GM18867 (cell line): Measurements from ENCODE around the gene SESN1.
"Not testable (repeated sequence)": the region's sequence is repeated elsewhere in the genome, so short reads cannot be mapped to it uniquely, and the experiment has no call there.

ENCODE experiments used
- ATAC-seq: cut with Tn5 transposase; IDR thresholded peaks from one replicate; pipeline ENCODE4 v1.9.1; 2021; ENCODE audit warnings: mild to moderate bottlenecking, moderate library complexity; ENCODE audit not compliant: unreplicated experiment

Gene SESN1

DNA sequence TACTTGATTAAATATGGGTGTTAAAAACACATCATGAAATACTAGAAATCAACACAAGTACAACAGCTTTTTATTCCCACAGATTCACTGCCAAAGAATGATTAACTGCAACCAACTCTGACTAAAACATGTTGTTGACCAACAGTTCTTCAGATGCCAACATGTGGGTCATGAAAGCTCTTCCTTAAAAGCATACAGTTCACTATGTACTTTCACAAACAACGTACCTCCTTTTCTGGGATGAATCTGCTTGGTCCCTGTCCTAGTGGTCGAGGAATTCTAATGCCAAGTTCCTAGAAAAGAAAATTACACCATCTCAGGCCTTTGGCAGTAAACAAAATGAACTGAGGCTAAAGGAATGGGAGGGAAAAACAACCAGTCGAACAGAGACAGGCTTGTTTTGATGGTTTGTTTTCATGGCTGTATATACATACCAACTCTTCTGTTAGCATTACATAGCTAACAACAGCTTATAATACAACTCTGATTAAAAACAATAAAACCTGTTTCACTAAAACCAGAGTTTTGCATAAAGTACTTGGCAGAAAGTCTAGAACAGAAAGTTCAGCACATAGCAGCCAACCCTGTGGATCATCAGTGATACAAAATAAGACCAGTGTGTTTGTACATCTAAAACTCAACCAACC lies 92.5 kb downstream of the SESN1 start:
- no peak for ATAC-seq

GRCh38 chr6:109001291-109001894 lies 93.3 kb downstream of the SESN1 start:
- no peak for ATAC-seq

- ATAC-seq: no peak
These were observed 94.4 kb downstream of the SESN1 start for GRCh38 chr6:109000289-109000688.

DNA sequence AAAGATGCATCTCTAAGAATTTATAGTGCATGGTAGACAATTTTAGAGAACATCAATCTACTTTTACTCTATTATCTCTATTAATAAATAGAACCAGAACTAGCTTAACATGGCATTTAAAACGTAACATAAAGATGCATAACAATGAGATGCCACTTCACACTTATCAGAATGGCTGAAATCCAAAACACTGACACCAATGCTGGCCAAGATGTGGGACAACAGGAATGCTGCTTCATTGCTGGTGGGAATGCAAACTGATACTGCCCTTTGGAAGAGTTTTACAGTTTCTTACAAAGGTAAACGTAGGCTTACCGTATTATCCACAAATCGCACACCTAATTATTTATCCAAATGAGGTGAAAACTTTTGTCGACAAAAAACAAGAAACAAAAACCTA lies 95.2 kb downstream of the SESN1 start:
- ATAC-seq: no peak

- ATAC-seq: no peak
These were observed 96.2 kb downstream of the SESN1 start for GRCh38 chr6:108998485-108998884.

GRCh38 chr6:108996208-108996607 lies 98.4 kb downstream of the SESN1 start:
- ATAC-seq: no peak

GRCh38 chr6:108995296-108995695 lies 99.3 kb downstream of the SESN1 start:
- ATAC-seq: no peak

DNA sequence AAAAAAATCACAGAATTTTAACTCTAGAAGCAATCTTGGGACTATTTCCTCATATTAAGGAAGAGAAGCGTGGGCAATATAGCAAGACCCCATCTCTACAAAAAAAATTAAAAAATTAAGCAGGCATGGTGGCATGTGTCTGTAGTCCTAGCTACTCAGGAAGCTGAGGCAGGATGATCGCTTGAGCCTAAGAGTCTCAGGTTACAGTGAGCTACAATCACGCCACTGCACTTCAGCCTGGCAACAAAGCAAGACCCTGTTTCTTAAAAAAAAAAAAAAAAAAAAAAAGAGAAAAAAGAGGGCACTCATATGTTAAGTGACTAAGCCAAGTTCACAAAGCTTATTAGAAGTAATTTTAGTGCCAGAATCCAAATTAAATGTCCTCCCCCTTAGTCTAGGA lies 100.8 kb downstream of the SESN1 start:
- ATAC-seq: no peak

DNA sequence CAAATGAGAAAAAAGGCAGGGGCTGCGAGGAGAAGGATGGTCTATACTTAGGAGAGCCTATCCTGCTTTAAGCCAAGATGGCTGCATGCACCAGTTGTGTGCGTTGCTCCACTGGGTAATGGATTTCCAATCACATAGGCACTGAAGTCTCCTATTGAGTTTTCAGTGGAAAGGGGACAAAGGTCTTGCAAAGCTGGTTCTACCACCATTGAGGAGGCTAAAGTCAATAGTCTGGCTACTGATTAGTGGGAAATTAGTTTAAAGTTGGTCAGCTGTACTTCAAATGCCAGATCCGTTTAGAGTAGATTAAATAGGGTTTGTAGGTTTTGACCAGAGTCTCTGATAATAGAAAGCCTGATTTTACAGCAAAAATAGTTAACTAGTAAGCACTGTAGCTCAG lies 104.9 kb downstream of the SESN1 start:
- ATAC-seq: no peak

GRCh38 chr6:108988765-108989164 lies 105.9 kb downstream of the SESN1 start:
- no peak for ATAC-seq

DNA sequence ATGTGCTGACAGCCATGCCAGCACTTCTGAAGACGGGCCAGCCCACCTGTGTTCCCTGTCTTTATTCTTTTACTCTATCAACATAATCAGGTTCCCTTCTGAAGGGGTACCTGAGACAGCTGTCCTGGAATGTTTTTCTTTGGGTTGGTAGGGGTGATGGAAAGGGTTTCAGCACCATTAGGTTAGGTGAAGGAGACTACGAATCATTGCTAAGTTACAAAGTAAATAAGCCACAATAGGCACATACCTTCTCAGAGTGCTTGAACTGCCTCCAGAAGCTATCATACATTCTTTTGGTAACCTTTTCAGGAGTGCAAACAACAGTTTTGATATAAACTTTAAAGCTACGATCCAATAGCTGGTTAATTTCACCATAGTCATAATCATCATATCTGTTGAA lies 106.3 kb downstream of the SESN1 start:
- ATAC-seq: no peak

DNA sequence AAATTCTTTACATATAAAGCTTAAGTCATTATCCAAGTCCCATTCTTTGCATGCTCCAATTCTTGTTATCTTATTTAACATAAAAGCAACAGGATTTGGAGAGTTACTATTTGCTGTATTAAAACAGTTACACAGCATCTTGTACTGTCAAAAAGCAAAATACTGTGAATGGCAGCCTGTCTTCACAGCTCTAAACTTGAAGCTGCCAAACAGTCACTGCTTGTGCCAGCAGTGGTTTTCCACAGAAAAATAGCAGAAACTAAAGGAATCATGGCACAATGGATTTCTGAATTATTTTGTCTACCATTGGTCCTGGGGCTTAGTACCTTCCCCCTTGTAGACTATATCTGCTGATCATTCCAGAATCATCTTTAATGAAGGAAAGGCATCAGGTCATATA lies 107.5 kb downstream of the SESN1 start:
- ATAC-seq: no peak

DNA sequence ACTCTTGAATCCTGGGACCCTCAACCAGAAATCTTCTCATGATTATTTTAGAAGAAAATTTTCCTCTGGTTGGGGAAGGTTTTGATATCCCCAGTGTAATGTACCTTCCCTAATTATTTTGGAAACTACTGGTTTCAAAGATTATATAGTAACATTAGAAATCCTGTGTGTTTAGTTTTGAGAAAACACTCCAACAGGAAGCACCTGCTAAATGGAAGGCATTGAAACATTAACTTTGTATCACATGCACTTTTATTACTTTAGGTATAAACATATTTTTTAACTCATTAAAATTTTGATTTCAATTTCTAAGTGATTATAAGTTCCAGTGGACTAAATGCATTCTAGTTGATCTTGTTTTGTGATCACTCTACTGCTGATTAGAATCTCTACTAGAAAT lies 109.3 kb downstream of the SESN1 start:
- no peak for ATAC-seq

- ATAC-seq: no peak
These were observed 111.5 kb downstream of the SESN1 start for GRCh38 chr6:108983151-108983550.

DNA sequence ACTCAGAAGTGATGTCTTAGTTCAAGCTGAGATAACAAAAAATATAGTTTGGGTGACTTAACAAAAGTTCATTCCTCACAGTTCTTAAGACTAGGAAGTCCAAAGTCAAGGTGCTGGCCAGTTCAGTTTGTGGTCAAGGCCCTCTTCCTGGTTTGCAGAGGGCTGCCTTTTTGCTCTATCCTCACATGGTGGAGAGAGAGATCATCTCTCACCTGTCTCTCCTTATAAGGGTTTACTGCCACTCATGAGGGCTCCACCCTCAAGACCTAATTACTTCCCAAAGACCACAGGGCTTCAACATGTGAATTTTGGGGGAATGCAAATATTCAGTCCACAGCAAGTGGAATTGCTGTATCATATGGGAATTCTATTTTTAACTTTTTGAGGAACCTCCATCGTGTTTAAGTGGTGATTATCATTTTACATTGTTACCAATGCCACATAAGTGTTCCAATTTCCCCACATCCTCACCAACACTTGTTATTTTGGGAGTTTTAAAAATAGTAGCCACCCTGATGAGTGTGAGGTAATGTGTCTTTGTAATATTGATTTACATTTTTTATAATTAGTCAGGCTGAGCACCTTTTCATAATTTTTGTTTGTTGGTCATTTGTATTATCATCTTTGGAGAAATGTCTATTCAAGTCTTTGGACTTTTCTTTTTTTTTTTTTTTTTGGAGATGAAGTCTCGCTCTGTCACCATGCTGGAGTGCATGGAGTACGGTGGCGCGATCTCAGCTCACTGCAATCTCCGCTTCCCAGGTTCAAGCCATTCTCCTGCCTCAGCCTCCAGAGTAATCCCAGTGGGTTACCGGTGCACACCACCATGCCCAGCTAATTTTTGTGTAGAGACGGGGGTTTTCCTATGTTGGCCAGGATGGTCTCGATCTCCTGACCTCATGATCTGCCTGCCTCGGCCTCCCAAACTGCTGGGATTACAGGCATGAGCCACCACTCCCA lies 112.2 kb downstream of the SESN1 start:
- ATAC-seq: no peak

- ATAC-seq: not testable (repeated sequence)
These were observed 116.0 kb downstream of the SESN1 start for GRCh38 chr6:108978638-108979037.

DNA sequence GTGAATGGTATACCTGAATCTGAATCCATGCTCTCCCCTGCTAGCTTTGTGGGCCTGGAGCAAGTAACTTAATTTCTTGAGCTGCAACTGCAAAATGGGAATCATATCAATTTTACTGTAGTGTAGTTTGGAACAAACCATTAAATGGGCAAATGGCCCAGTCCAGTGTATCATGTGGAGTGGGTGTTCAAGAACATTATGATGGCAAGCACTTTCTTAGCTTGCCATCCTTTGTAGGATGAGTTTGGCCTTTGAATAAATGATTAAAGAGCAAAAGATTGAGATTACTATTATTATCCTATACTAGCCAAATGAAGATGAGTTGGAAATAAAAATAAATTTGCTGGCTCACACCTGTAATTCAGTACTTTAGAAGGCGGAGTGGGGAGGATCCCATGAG lies 120.4 kb downstream of the SESN1 start:
- no peak for ATAC-seq

GRCh38 chr6:108969776-108970175 lies 124.9 kb downstream of the SESN1 start:
- ATAC-seq: no peak

DNA sequence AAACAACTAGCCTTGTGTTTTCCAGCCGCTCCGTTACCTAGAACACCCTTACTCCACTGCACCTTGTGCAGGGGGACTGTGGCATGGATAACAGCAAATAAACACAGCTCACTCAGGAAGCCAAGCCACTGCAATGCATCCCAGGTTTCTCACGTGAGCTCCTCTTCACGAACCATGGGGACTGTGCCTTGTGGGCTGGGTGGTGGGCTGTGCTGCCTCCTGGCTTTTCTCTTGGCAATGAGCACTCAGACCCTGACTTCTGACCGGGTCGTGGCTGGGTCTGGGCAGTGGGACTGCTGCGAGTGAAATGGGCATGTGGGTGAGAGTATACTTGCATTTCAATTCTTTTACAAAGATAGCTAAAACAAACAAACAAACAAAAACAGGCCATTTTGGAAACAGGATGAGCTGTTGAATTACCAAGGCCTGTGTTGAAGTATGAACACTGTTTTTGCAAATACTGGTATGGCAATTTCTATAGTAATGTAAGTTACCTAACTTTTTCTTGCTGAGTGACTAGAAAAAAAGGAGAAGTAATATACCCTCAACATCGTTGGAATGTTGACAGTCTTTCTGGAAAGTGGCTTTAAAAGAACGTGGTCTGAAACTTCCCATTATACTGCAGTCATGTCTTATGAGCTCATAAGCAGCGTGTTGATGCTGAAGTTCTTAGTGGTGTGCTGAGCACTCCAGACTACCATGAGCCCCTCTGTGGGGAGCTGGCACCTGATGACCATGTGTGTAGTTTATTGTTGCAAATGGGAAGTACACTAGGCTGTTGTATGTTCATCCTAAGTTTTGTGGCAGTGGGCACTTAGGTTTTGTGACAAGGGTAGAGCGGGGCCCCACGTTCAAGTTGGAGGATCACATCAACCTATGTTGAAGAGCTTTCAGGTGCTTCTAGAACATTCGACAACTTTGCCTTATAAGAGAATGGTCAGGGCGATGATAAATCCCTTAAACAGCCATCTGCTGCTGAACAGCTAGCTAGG lies 126.0 kb downstream of the SESN1 start:
- no peak for ATAC-seq

- ATAC-seq: no peak
These were observed 127.5 kb downstream of the SESN1 start for GRCh38 chr6:108966855-108967755.
